Stimulated activated CD8-positive, alpha-beta memory T cell treated with anti-CD3 and anti-CD28 coated beads, Interleukin-7, amount 100 ng/mL, for 4 hours (primary cell): Measurements from ENCODE around the gene UBE2K.
"Not testable (repeated sequence)": the region's sequence is repeated elsewhere in the genome, so short reads cannot be mapped to it uniquely, and the experiment has no call there.

ENCODE experiments used
- DNase-seq, 2 donors: peaks; one replicate each; pipeline ENCODE4 v3.0.0-alpha.2; 2020; ENCODE audit warnings: low read depth in 2 of 2

UBE2K gene

GRCh38 chr4:39729557-39729956 lies 31.6 kb downstream of the UBE2K start:
- no peak for DNase-seq

- no peak for DNase-seq
Measured at GRCh38 chr4:39730072-39730471, 32.1 kb downstream of the UBE2K start.

- DNase-seq, result no peak
Measured at GRCh38 chr4:39731908-39732307, 34.0 kb downstream of the UBE2K start.

GRCh38 chr4:39732728-39733127 lies 34.8 kb downstream of the UBE2K start:
- DNase-seq, result no peak

- DNase-seq, result not testable (repeated sequence)
Measured at GRCh38 chr4:39739591-39739990, 41.7 kb downstream of the UBE2K start.

GRCh38 chr4:39741401-39741800 lies 43.5 kb downstream of the UBE2K start:
- DNase-seq, result no peak

GRCh38 chr4:39745920-39746319 lies 48.0 kb downstream of the UBE2K start:
- no peak for DNase-seq

GRCh38 chr4:39750216-39750615 lies 52.3 kb downstream of the UBE2K start:
- no peak for DNase-seq

- no peak for DNase-seq
Measured at GRCh38 chr4:39754309-39754708, 56.4 kb downstream of the UBE2K start.

GRCh38 chr4:39756159-39756558 lies 58.2 kb downstream of the UBE2K start:
- DNase-seq, result no peak

GRCh38 chr4:39758176-39758575 lies 60.2 kb downstream of the UBE2K start:
- DNase-seq, result no peak

GRCh38 chr4:39759569-39759968 lies 61.6 kb downstream of the UBE2K start:
- DNase-seq, result no peak

GRCh38 chr4:39761005-39761667 lies 63.2 kb downstream of the UBE2K start:
- DNase-seq, result no peak

- no peak for DNase-seq
Measured at GRCh38 chr4:39763714-39764572, 66.0 kb downstream of the UBE2K start.

- no peak for DNase-seq
Measured at GRCh38 chr4:39770005-39770404, 72.1 kb downstream of the UBE2K start.

GRCh38 chr4:39770471-39770870 lies 72.5 kb downstream of the UBE2K start:
- DNase-seq, result no peak

GRCh38 chr4:39770969-39771724 lies 73.2 kb downstream of the UBE2K start:
- no peak for DNase-seq

- DNase-seq, result not testable (repeated sequence)
Measured at GRCh38 chr4:39781988-39782387, 84.1 kb downstream of the UBE2K start.

- DNase-seq, result no peak
Measured at GRCh38 chr4:39785083-39785482, 87.1 kb downstream of the UBE2K start.

- no peak for DNase-seq
Measured at GRCh38 chr4:39786838-39787237, 88.9 kb downstream of the UBE2K start.

- DNase-seq, result no peak
Measured at GRCh38 chr4:39792128-39792527, 94.2 kb downstream of the UBE2K start.

GRCh38 chr4:39792529-39792928 lies 94.6 kb downstream of the UBE2K start:
- no peak for DNase-seq
